Thyroid gland (tissue), 4 donors: Measurements from ENCODE around the gene ATP6V0D1. TPM values are rescaled to one million over a fixed set of nuclear protein-coding genes. Genes with fewer than 3 reads are reported as not detected.

Experiments used
- DNase-seq, 2 donors: peaks; one replicate each; pipeline ENCODE4 v3.0.0-alpha.2; 2019
- H3K27ac ChIP-seq, 3 donors: fragments of 200-600 bp; sonication (generic); 1 replicate in 2 of 3; 2 replicates in 1 of 3; pipeline ENCODE4 v1.5.1; 2016 to 2019; ENCODE audit warnings: mild to moderate bottlenecking in 1 of 3, moderate library complexity in 1 of 3
- H3K27me3 ChIP-seq: fragments of 200-600 bp; sonication (generic); one replicate; pipeline ENCODE4 v1.5.1; 2019
- H3K36me3 ChIP-seq, 2 donors: fragments of 200-600 bp; sonication (generic); one replicate each; pipeline ENCODE4 v1.5.1; 2016 to 2019
- H3K4me1 ChIP-seq, 2 donors: fragments of 200-600 bp; sonication (generic); one replicate each; pipeline ENCODE4 v1.5.1; 2017 to 2019
- H3K4me3 ChIP-seq, 3 donors: fragments of 200-600 bp; sonication (generic); replicated peaks in 1 of 3; 1 replicate in 2 of 3; 2 replicates in 1 of 3; pipeline ENCODE4 v1.5.1; 2016; ENCODE audit warnings: mild to moderate bottlenecking in 1 of 3
- H3K9me3 ChIP-seq: fragments of 200-600 bp; sonication (generic); one replicate; pipeline ENCODE4 v1.5.1; 2017
- CTCF ChIP-seq, 6 experiments: fragments of 200-600 bp in 3 of 6; fragments of 450-650 bp in 3 of 6; sonication (generic) in 3 of 6; IDR thresholded peaks; one replicate each; pipeline ENCODE4 v1.5.1; 2016 to 2019; ENCODE audit warnings: antibody characterized with exemption in 6 of 6, mild to moderate bottlenecking in 2 of 6, inconsistent platforms in 1 of 6, moderate library complexity in 1 of 6
- POLR2A ChIP-seq, 2 donors: fragments of 450-650 bp; IDR thresholded peaks; one replicate each; pipeline ENCODE4 v1.6.1; 2017; ENCODE audit warnings: antibody characterized with exemption in 2 of 2, mild to moderate bottlenecking in 2 of 2, moderate library complexity in 1 of 2
- WGBS, 2 donors: methylation state at CpG; one replicate each; pipeline ENCODE4 v1.1.5; 2017; 5-methylcytosine and 5-hydroxymethylcytosine counted together
- intact Hi-C: fragments of 100-400 bp; cut with DNase I; formaldehyde crosslinking; loops from one replicate; pipeline ENCODE4 v1.15.1; 2023
- total RNA-seq, 4 donors: library from RNA; depleted of rRNA; stranded (reverse); fragments of >200 nt; gene quantifications; one replicate each; pipeline ENCODE4 v1.2.3, GENCODE V29; 2016

ATP6V0D1 gene
- total RNA-seq = 100 to 1,000 TPM; 110 to 238 (median 142) TPM

DNA sequence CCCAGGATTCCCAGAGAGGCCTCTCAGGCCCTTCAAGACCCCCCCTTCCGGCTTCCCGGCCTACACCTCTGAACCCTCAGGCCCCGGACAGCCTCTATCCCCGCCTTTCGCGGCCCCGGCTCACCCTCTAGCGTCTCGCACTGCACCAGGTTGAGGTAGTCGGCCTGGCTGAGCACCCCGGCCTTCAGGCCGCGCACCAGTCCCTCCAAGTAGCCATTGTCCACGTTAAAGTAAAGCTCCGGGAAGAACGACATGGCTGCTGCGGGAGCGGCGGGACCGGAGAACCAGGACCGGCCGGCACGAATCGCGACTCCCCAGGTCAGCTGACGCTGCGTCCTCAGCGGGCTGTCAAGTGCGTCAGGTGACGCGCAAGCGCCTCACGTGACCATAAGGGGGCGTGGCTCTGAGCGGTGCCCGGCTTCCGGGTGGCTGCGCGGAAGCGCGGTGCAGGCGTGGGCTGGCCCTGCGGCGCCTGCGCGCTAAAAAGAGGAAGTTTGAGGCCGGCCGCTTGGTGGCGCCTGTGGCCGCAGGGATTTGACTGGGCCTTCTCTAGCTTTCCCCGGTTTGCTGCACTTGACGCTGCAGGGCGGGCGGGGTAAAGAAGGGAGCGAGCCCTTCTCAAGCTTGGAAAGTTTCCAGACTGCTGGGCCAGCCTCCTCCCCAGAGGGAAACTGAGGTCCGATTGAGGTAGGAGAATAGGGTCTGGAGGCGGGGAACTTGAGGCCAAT, at the start of gene ATP6V0D1:
TSS of gene ATP6V0D1 (minus strand) at position 325 of the 728 bp plus-strand sequence. CDS start at position 254, 71 bp downstream.
- Histone ChIP-seq H3K36me3 (no peaks in the 10 kb centered on the region), H3K9me3 (no peaks in the 10 kb centered on the region), H3K4me3 (peak within 1 kb of the TSS; percentile 72 to 93 (median 91)), H3K4me1 (peaks cover 18 to 36% of the 10 kb centered on the region in 2 donors), H3K27me3 (no peaks in the 10 kb centered on the region), H3K27ac (peak within 1 kb of the TSS; percentile 86 to 95 (median 89))
- 0 to 2% methylated on average over 22 to 34 of the region's 57 CpGs for WGBS, 2 donors
- intact Hi-C loops = no loop called here
- TF ChIP-seq CTCF (IDR thresholded peaks at IDR 0.05) = peak; percentile 75 to 96 (median 84)
- peak; percentile 83 to 95 for TF ChIP-seq POLR2A (IDR thresholded peaks at IDR 0.05)
- DNase-seq = peak; percentile 97 to 98

GRCh38 chr16:67530013-67530939, 49.3 kb upstream of the ATP6V0D1 start:
- H3K27me3 ChIP-seq = no peaks in the 10 kb centered on the region
- no peaks in the 10 kb centered on the region for H3K9me3 ChIP-seq
- H3K4me3 ChIP-seq = peak overlapping the region; percentile 38 to 73 (median 70)
- TF ChIP-seq POLR2A (IDR thresholded peaks at IDR 0.05) (peak; percentile 42 to 58), CTCF (IDR thresholded peaks at IDR 0.05) (no peak)
- H3K4me1 ChIP-seq = peaks cover 31 to 39% of the 10 kb centered on the region in 2 donors
- peak; percentile 72 for DNase-seq
- intact Hi-C loops = no loop called here
- no peaks in the 10 kb centered on the region for H3K36me3 ChIP-seq
- peak overlapping the region; percentile 72 to 88 (median 80) for H3K27ac ChIP-seq
- WGBS, 2 donors = 7 to 13% methylated on average over 18 to 28 of the region's 48 CpGs

DNA sequence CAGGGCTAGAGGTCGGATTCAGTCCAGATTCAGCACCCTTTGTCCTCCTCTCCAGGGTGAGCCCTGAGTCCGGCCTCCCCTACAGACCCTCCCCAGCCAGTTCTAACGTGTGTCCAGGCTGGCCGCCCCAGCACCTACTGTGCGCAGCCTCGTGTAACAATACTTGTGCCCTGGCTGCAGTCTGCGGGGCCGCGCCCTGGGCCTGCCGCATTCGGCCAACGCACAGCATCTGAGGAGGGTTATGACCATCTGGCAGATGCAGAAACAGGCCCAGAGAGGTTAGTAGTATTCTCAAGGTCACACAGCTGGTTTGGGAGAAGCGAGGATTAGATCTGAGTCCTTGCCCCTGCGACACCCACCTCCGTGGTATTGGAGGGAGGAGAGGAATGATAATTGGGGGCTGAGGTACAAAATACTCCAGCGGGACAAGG, 48.6 kb upstream of the ATP6V0D1 start:
- WGBS, 2 donors = 7 to 8% methylated on average over 12 to 16 of the region's 16 CpGs
- Histone ChIP-seq H3K36me3 (no peaks in the 10 kb centered on the region), H3K27me3 (no peaks in the 10 kb centered on the region), H3K27ac (peak overlapping the region; percentile 72 to 88 (median 80)), H3K4me1 (peaks cover 31 to 36% of the 10 kb centered on the region in 2 donors), H3K9me3 (no peaks in the 10 kb centered on the region), H3K4me3 (peak overlapping the region; percentile 38 to 73 (median 70))
- TF ChIP-seq POLR2A (IDR thresholded peaks at IDR 0.05) (no peak), CTCF (IDR thresholded peaks at IDR 0.05) (no peak)
- no peak for DNase-seq
- intact Hi-C loops = loop anchor here (5.0 kb wide), 1 partner anchor 33 kb away; the partner anchor contains the start of gene CTCF

DNA sequence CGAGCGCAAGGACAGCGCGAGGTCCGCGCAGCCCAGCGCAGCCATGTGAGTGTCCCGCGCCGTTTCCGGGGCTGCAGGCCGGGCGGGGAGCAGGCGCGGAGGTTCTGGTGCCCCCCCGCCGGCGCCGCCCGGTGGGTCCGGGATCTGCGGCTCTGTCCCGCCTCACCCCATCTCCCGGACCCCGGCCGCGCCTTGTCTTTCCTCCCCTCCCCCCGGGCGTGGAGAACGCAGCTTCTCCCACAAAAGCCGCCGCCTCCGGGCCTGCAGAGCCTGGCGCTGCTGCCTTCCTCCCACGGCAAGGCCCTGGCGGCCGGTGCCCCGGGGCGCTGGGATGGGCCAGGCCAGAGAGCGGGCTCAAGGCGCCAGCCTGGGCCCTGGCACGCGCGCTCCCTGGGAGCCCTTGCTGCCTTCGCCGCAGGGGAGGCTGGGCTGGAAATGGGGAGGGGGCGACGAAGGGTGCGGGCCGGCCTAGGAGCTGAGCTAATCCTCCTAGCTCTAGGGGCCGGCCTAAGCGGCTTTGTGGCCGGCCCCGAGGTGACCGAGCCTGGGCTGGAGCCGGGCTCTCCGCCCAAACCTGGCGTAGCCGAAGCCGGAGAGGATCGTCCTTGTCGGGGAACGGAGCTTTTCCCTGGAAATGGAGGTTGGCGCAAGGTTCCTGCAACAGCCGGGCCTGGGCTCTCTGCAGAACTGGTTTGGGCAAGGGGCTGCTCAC, 48.1 kb upstream of the ATP6V0D1 start:
- Histone ChIP-seq H3K27me3 (no peaks in the 10 kb centered on the region), H3K4me3 (peak overlapping the region; percentile 37 to 73 (median 70)), H3K27ac (peak overlapping the region; percentile 72 to 88 (median 80)), H3K9me3 (no peaks in the 10 kb centered on the region), H3K36me3 (no peaks in the 10 kb centered on the region), H3K4me1 (peaks cover 31 to 36% of the 10 kb centered on the region in 2 donors)
- DNase-seq = peak; percentile 42 to 47
- peak in 1 of 2 donors; percentile 60 for TF ChIP-seq POLR2A (IDR thresholded peaks at IDR 0.05)
- TF ChIP-seq CTCF (IDR thresholded peaks at IDR 0.05) = no peak
- intact Hi-C loops = loop anchor here (5.0 kb wide), 1 partner anchor 33 kb away; the partner anchor contains the start of gene CTCF
- 3 to 15% methylated on average over 5 to 48 of the region's 65 CpGs for WGBS, 2 donors
